Adrenal gland (tissue), 5 donors: Measurements from ENCODE around the gene LIAS.
"Not testable (repeated sequence)": the region's sequence is repeated elsewhere in the genome, so short reads cannot be mapped to it uniquely, and the experiment has no call there.

Experiments used
- CTCF ChIP-seq, 6 experiments: fragments of 450-650 bp in 4 of 6; fragments of 200-600 bp in 2 of 6; sonication (generic) in 1 of 6; IDR thresholded peaks; 1 replicate in 5 of 6; 2 replicates in 1 of 6; pipeline versions ENCODE4 v1.5.1 to v1.8.0; 2016 to 2021; ENCODE audit warnings: antibody characterized with exemption in 6 of 6, mild to moderate bottlenecking in 2 of 6, moderate library complexity in 1 of 6
- POLR2A ChIP-seq, 2 donors: fragments of 450-650 bp; IDR thresholded peaks; one replicate each; pipeline ENCODE4 v1.6.1; 2017; ENCODE audit warnings: antibody characterized with exemption in 2 of 2, mild to moderate bottlenecking in 2 of 2, moderate library complexity in 1 of 2
- donor health status: DM: no; HTN: no; CAD: no.

- not testable (repeated sequence) for TF ChIP-seq POLR2A, CTCF (IDR thresholded peaks at IDR 0.05)
These were observed 57.0 kb downstream of the LIAS start for GRCh38 chr4:39515669-39516401.
